SK-N-SH treated with all-trans-retinoic acid at 6 μM for 48 hours (cell line): ENCODE measurements around the gene GALNT7.

ENCODE experiments used
- ATAC-seq: fragments of 200-7000 bp; cut with Tn5 transposase; 3 replicates; pipeline ENCODE4 v1.9.1; 2020; ENCODE audit warnings: mild to moderate bottlenecking, moderate library complexity
- BACH2 ChIP-seq: fragments of 250-450 bp; sonication (Bioruptor Pico); IDR thresholded peaks from 2 replicates; pipeline ENCODE4 v1.9.0; 2021; ENCODE audit warnings: mild to moderate bottlenecking, borderline replicate concordance
- CSDC2 ChIP-seq: fragments of 250-450 bp; sonication (Bioruptor Pico); IDR thresholded peaks from 2 replicates; pipeline ENCODE4 v1.5.0; 2020; ENCODE audit warnings: mild to moderate bottlenecking, moderate library complexity
- ESRRG ChIP-seq: fragments of 250-450 bp; sonication (Bioruptor Pico); IDR thresholded peaks from 2 replicates; pipeline ENCODE4 v1.6.1; 2021; ENCODE audit warnings: mild to moderate bottlenecking
- OSR1 ChIP-seq: fragments of 250-450 bp; sonication (Bioruptor Pico); IDR thresholded peaks from 2 replicates; pipeline ENCODE4 v1.8.0; 2022; ENCODE audit warnings: moderate library complexity, mild to moderate bottlenecking, inconsistent platforms
- PATZ1 ChIP-seq: fragments of 250-450 bp; sonication (Bioruptor Pico); IDR thresholded peaks from 2 replicates; pipeline ENCODE4 v1.8.0; 2020; ENCODE audit warnings: mild to moderate bottlenecking, moderate library complexity, borderline replicate concordance
- POU6F1 ChIP-seq: fragments of 250-450 bp; sonication (Bioruptor Pico); IDR thresholded peaks from 2 replicates; pipeline ENCODE4 v1.8.0; 2021; ENCODE audit warnings: low read depth, mild to moderate bottlenecking, moderate library complexity, borderline replicate concordance
- PPARA ChIP-seq: fragments of 250-450 bp; sonication (Bioruptor Pico); IDR thresholded peaks from 2 replicates; pipeline ENCODE4 v1.5.0; 2020; ENCODE audit warnings: mild to moderate bottlenecking, borderline replicate concordance
- RARB ChIP-seq: fragments of 250-450 bp; sonication (Bioruptor Pico); IDR thresholded peaks from 2 replicates; pipeline ENCODE4 v1.8.0; 2021; ENCODE audit warnings: mild to moderate bottlenecking, moderate library complexity
- SNAI2 ChIP-seq: fragments of 250-450 bp; sonication (Bioruptor Pico); IDR thresholded peaks from 2 replicates; pipeline ENCODE4 v1.5.0; 2020; ENCODE audit warnings: mild to moderate bottlenecking, moderate library complexity
- TCF4 ChIP-seq: fragments of 250-450 bp; sonication (Bioruptor Pico); IDR thresholded peaks from 2 replicates; pipeline ENCODE4 v1.8.0; 2021; ENCODE audit warnings: mild to moderate bottlenecking, moderate library complexity, borderline replicate concordance
- TOX ChIP-seq: fragments of 250-450 bp; sonication (Bioruptor Pico); IDR thresholded peaks from 2 replicates; pipeline ENCODE4 v1.8.0; 2021; ENCODE audit warnings: mild to moderate bottlenecking, moderate library complexity, borderline replicate concordance
- TSHZ2 ChIP-seq: fragments of 250-450 bp; sonication (Bioruptor Pico); IDR thresholded peaks from 2 replicates; pipeline ENCODE4 v1.5.0; 2020; ENCODE audit warnings: mild to moderate bottlenecking, moderate library complexity
- ZFP3 ChIP-seq: fragments of 250-450 bp; sonication (Bioruptor Pico); IDR thresholded peaks from 2 replicates; pipeline ENCODE4 v1.5.0; 2020; ENCODE audit warnings: mild to moderate bottlenecking, moderate library complexity
- ZFP30 ChIP-seq: fragments of 450-650 bp; formaldehyde crosslinking; IDR thresholded peaks from 2 replicates; pipeline ENCODE4 v1.5.0; 2022; ENCODE audit warnings: mild to moderate bottlenecking, moderate library complexity
- ZNF565 ChIP-seq: fragments of 450-650 bp; formaldehyde crosslinking; conservative IDR thresholded peaks from 2 replicates; pipeline ENCODE4 v1.5.0; 2020; ENCODE audit warnings: low read depth, mild to moderate bottlenecking, moderate library complexity
- ZNF70 ChIP-seq: fragments of 450-650 bp; formaldehyde crosslinking; IDR thresholded peaks from 2 replicates; pipeline ENCODE4 v1.5.0; 2020; ENCODE audit warnings: mild to moderate bottlenecking, moderate library complexity
- TF ChIP-seq, protein P1 (sequence below): fragments of 250-450 bp; sonication (Bioruptor Pico); IDR thresholded peaks from 2 replicates; pipeline ENCODE4 v1.5.1; 2020; ENCODE audit warnings: low read depth, mild to moderate bottlenecking, moderate library complexity

GALNT7 gene

DNA sequence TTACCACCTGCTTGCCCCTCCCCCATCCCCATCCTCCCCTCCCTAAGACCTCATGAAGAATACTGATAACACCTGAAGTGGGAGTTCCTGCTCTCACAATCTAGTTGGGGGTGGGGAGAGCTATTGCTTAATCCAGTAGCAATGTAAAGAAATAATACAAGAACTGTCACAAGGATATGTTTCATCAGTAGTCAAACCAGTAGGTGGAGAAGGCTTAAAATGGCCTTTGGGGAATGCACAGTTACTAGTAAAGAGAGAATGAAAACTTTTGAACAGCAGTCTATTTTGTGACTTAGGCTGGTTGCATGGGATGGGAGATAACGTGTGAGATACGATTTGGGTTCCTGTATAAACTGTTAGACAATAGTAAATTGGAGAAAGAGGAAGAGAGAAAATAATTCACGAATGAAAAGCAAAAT lies 6.0 kb downstream of the GALNT7 start:
- TF ChIP-seq PATZ1 (CRISPR knock-in tag), result no peak
- no peak for TF ChIP-seq TCF4 (CRISPR knock-in tag)
- TF ChIP-seq SNAI2 (CRISPR knock-in tag), result no peak
- no peak for ATAC-seq

- TF ChIP-seq ZNF70 (no peak), ZNF565 (CRISPR knock-in tag) (no peak), ZFP3 (no peak), OSR1 (CRISPR knock-in tag) (no peak), TSHZ2 (no peak), TCF4 (CRISPR knock-in tag) (no peak), TOX (CRISPR knock-in tag) (no peak), ESRRG (CRISPR knock-in tag) (no peak), CSDC2 (CRISPR knock-in tag) (no peak), POU6F1 (CRISPR knock-in tag) (no peak)
- ATAC-seq, result no peak
Measured at GRCh38 chr4:173176010-173176409, 7.4 kb downstream of the GALNT7 start.

DNA sequence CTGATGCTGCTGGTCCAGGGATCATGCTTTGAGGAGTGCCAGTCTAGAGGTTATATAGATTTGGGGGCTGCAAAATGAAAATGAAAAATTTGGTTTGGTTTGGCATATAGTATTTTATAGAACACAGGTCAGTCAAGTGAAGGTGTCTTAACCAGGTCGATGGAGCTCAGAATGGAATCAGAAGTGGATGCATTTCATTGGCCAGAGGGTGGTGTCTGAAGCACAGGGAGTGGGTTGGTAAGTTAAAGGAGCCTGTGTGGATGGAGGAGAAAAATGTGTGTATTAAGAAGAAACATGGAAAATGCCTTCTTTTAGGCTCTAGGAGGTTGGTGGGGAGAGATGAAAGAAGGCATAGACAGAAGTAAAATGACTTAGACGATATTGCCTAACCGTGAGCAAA lies 8.6 kb downstream of the GALNT7 start:
- ATAC-seq, result no peak
- TF ChIP-seq, protein P1, sequence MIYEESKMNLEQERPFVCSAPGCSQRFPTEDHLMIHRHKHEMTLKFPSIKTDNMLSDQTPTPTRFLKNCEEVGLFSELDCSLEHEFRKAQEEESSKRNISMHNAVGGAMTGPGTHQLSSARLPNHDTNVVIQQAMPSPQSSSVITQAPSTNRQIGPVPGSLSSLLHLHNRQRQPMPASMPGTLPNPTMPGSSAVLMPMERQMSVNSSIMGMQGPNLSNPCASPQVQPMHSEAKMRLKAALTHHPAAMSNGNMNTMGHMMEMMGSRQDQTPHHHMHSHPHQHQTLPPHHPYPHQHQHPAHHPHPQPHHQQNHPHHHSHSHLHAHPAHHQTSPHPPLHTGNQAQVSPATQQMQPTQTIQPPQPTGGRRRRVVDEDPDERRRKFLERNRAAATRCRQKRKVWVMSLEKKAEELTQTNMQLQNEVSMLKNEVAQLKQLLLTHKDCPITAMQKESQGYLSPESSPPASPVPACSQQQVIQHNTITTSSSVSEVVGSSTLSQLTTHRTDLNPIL (CRISPR knock-in tag), result no peak
- no peak for TF ChIP-seq ZNF565 (CRISPR knock-in tag)
- no peak for TF ChIP-seq BACH2
- no peak for TF ChIP-seq ZNF70
- TF ChIP-seq TSHZ2, result no peak
- no peak for TF ChIP-seq ZFP3
- TF ChIP-seq SNAI2 (CRISPR knock-in tag), result no peak
- TF ChIP-seq RARB (CRISPR knock-in tag), result no peak
- TF ChIP-seq PATZ1 (CRISPR knock-in tag), result no peak
- no peak for TF ChIP-seq PPARA (CRISPR knock-in tag)
- no peak for TF ChIP-seq CSDC2 (CRISPR knock-in tag)
- no peak for TF ChIP-seq ZFP30 (CRISPR knock-in tag)
- TF ChIP-seq TCF4 (CRISPR knock-in tag), result no peak
- TF ChIP-seq, all 23 proteins: peak for 0
